Skeletal muscle tissue (tissue), 4 donors: Measurements from ENCODE around the gene FADS1. TPM values are rescaled to one million over a fixed set of nuclear protein-coding genes. Genes with fewer than 3 reads are reported as not detected.

Experiments
- H3K27ac ChIP-seq: one replicate; pipeline ENCODE4 v1.7.0; 2013; ENCODE audit warnings: mild to moderate bottlenecking, low read depth, low read length, inconsistent platforms
- H3K27me3 ChIP-seq, 3 donors: one replicate each; pipeline ENCODE4 v1.7.0; 2013; ENCODE audit warnings: low read length in 3 of 3; ENCODE audit not compliant: control insufficient read depth in 3 of 3, insufficient read depth in 3 of 3
- H3K36me3 ChIP-seq, 3 donors: one replicate each; pipeline ENCODE4 v1.7.0; 2013; ENCODE audit warnings: low read length in 3 of 3; ENCODE audit not compliant: control insufficient read depth in 3 of 3, insufficient read depth in 3 of 3
- H3K4me1 ChIP-seq, 3 donors: one replicate each; pipeline ENCODE4 v1.7.0; 2013; ENCODE audit warnings: low read length in 3 of 3, mild to moderate bottlenecking in 3 of 3; ENCODE audit not compliant: control insufficient read depth in 3 of 3, insufficient read depth in 3 of 3
- H3K4me3 ChIP-seq, 3 donors: one replicate each; pipeline ENCODE4 v1.7.0; 2013; ENCODE audit warnings: low read length in 3 of 3
- H3K9ac ChIP-seq, 3 donors: one replicate each; pipeline ENCODE4 v1.7.0; 2013; ENCODE audit warnings: low read length in 3 of 3, mild to moderate bottlenecking in 3 of 3, moderate library complexity in 2 of 3, low read depth in 1 of 3
- H3K9me3 ChIP-seq, 3 donors: one replicate each; pipeline ENCODE4 v1.7.0; 2013; ENCODE audit warnings: low read length in 3 of 3; ENCODE audit not compliant: control insufficient read depth in 3 of 3
- total RNA-seq: library from RNA; depleted of rRNA; stranded (reverse); fragments of >200 nt; gene quantifications from one replicate; pipeline ENCODE4 v1.2.3, GENCODE V29; 2014
- donor health status: Osteomylitis.

Gene FADS1
- total RNA-seq, 1 donor from 2014 or later, result 16.2 TPM

GRCh38 chr11:61753672-61754071 is 63.1 kb downstream of the FADS1 start:
- Histone ChIP-seq H3K36me3 (no peaks in the 10 kb centered on the region), H3K27me3 (peaks cover 10 to 21% (median 11%) of the 10 kb centered on the region in 3 donors), H3K9ac (no peak overlapping the region), H3K9me3 (no peaks in the 10 kb centered on the region), H3K27ac (no peak overlapping the region), H3K4me1 (peaks cover 0 to 5% (median 3%) of the 10 kb centered on the region in 3 donors), H3K4me3 (no peak overlapping the region)

- H3K4me1 ChIP-seq, result peaks cover 2 to 8% (median 4%) of the 10 kb centered on the region in 3 donors
- H3K27ac ChIP-seq, result no peak overlapping the region
- peak overlapping the region in 2 of 3 donors; percentile 23 to 25 for H3K9ac ChIP-seq
- peaks cover 8 to 22% (median 11%) of the 10 kb centered on the region in 3 donors for H3K27me3 ChIP-seq
- no peaks in the 10 kb centered on the region for H3K9me3 ChIP-seq
- peak overlapping the region in 1 of 3 donors; percentile 27 for H3K4me3 ChIP-seq
- no peaks in the 10 kb centered on the region for H3K36me3 ChIP-seq
Measured at GRCh38 chr11:61752925-61753521, 63.8 kb downstream of the FADS1 start.

GRCh38 chr11:61752117-61752924 is 64.5 kb downstream of the FADS1 start, which contains the start of gene MYRF:
Gene MYRF (plus strand): TSS chr11:61752636. CDS start chr11:61752745, 109 bp downstream.
- H3K27me3 ChIP-seq, result peaks cover 8 to 22% (median 11%) of the 10 kb centered on the region in 3 donors
- H3K36me3 ChIP-seq, result no peaks in the 10 kb centered on the region
- H3K27ac ChIP-seq, result no peak within 1 kb of the TSS
- H3K9me3 ChIP-seq, result no peaks in the 10 kb centered on the region
- peak within 1 kb of the TSS in 2 of 3 donors; percentile 23 to 45 for H3K9ac ChIP-seq
- H3K4me1 ChIP-seq, result peaks cover 5 to 11% (median 8%) of the 10 kb centered on the region in 3 donors
- H3K4me3 ChIP-seq, result peak within 1 kb of the TSS in 2 of 3 donors; percentile 27 to 41

- Histone ChIP-seq H3K4me3 (no peak overlapping the region), H3K9ac (no peak overlapping the region), H3K4me1 (peaks cover 5 to 11% (median 8%) of the 10 kb centered on the region in 3 donors), H3K36me3 (no peaks in the 10 kb centered on the region), H3K27ac (no peak overlapping the region), H3K27me3 (peaks cover 8 to 22% (median 11%) of the 10 kb centered on the region in 3 donors), H3K9me3 (no peaks in the 10 kb centered on the region)
Measured at GRCh38 chr11:61751384-61751783, 65.4 kb downstream of the FADS1 start.

DNA sequence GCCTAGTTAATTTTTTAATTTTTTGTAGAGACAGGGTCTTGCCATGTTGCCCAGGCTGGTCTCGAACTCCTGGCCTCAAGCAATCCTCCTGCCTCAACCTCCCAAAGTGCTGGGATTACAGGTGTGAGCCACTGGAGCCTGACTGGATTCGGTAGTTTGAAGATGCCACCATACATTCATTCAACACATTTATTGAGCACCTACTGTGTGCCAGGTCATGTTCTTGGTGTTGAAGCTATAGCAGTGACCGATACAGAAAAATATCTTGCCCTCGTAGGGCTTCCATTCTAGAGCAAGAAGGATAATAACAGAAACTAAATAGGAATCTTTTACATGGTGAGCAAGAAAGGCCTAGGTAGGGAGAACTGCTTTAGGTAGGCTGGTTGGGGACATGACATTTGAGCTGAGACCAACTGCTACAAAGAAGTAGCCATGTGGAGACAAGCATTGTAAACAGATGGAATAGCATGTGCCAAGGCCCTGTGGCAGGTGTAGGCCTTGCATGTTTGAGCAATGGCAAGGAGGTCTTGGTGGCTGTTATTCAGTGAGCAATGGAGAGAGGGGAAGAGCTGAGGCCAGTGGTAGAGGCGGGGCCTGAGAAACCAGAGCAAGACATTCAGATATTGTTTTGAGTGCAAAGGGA is 66.1 kb downstream of the FADS1 start:
- H3K4me1 ChIP-seq, result peaks cover 5 to 11% (median 8%) of the 10 kb centered on the region in 3 donors

More for the DNA sequence above, 66.1 kb downstream of the FADS1 start:
- no peak overlapping the region for H3K27ac ChIP-seq
- H3K27me3 ChIP-seq, result peaks cover 8 to 22% (median 11%) of the 10 kb centered on the region in 3 donors
- H3K4me3 ChIP-seq, result no peak overlapping the region
- no peaks in the 10 kb centered on the region for H3K36me3 ChIP-seq
- H3K9me3 ChIP-seq, result no peaks in the 10 kb centered on the region
- H3K9ac ChIP-seq, result no peak overlapping the region

Other genes starting within 250 kb of the FADS1 start
- gene SYT7, start 235.9 kb downstream of the FADS1 start, total RNA-seq, result 1.6 TPM
- gene DAGLA, start 136.6 kb downstream of the FADS1 start, total RNA-seq, result 1.0 TPM
- not detected for gene MYRF, start 64.4 kb downstream of the FADS1 start, total RNA-seq
- gene TMEM258, start 24.4 kb downstream of the FADS1 start, total RNA-seq, result 118 TPM
- gene FEN1, start 24.1 kb downstream of the FADS1 start, total RNA-seq, result 11.0 TPM
- gene FADS2, start 11.3 kb upstream of the FADS1 start, total RNA-seq, result 41.2 TPM
- gene FADS3, start 74.5 kb upstream of the FADS1 start, total RNA-seq, result 43.3 TPM
- gene RAB3IL1, start 100.6 kb upstream of the FADS1 start, total RNA-seq, result 9.4 TPM
- 2.1 TPM for gene BEST1, start 133.3 kb upstream of the FADS1 start, total RNA-seq
- gene FTH1, start 150.6 kb upstream of the FADS1 start, total RNA-seq, result 276 TPM